ENCODE measurements around the gene SACM1L. TPM values are rescaled to one million over a fixed set of nuclear protein-coding genes. Genes with fewer than 3 reads are reported as not detected.

SACM1L gene, protein sequence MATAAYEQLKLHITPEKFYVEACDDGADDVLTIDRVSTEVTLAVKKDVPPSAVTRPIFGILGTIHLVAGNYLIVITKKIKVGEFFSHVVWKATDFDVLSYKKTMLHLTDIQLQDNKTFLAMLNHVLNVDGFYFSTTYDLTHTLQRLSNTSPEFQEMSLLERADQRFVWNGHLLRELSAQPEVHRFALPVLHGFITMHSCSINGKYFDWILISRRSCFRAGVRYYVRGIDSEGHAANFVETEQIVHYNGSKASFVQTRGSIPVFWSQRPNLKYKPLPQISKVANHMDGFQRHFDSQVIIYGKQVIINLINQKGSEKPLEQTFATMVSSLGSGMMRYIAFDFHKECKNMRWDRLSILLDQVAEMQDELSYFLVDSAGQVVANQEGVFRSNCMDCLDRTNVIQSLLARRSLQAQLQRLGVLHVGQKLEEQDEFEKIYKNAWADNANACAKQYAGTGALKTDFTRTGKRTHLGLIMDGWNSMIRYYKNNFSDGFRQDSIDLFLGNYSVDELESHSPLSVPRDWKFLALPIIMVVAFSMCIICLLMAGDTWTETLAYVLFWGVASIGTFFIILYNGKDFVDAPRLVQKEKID
- total RNA-seq (2021; fragmentation: NEBNext Ultra II Directional; extraction: Animal tissue kit (Norgen Biotek cat#: 25700)) (59.7 and 61.0 TPM in 2 replicates), polyA plus RNA-seq (2011; rRNA removed) (12.6 and 20.1 TPM in 2 replicates), polyA minus RNA-seq (2011; rRNA and poly(A)+ RNA removed) (37.4 and 48.7 TPM in 2 replicates)
- polyA plus RNA-seq (2011; cell fraction: cytosol; rRNA removed) = 26.3 TPM
- polyA plus RNA-seq (2011; cell fraction: nucleus; rRNA removed) = 19.6 TPM
- 32.3 to 54.1 TPM (median 35.9 TPM) in 4 replicates for polyA plus RNA-seq (2012, experiment 1 of 2)
- 2.9 TPM for polyA plus RNA-seq (2012, experiment 2 of 2)
- polyA plus RNA-seq (2013, experiment 1 of 2) = 35.0 TPM
- polyA plus RNA-seq (2013, experiment 2 of 2) = 32.1 TPM
- 49.0 TPM for polyA minus RNA-seq (2011; cell fraction: cytosol; rRNA and poly(A)+ RNA removed)
- polyA minus RNA-seq (2011; cell fraction: nucleus; rRNA and poly(A)+ RNA removed) = 59.5 TPM
- long read RNA-seq, experiment 1, transcript SACM1L-201 (20 exons, 3,723 nt) = major isoform, 8 of 55 reads
- long read RNA-seq, experiment 1, partial matches to known transcripts = 18 of 55 reads
- long read RNA-seq, experiment 1, other reads (novel, unspliced or antisense) = 25 of 55 reads
- long read RNA-seq, experiment 2, transcript SACM1L-201 (20 exons, 3,723 nt) = major isoform, 36 of 45 reads
- long read RNA-seq, experiment 2, partial matches to known transcripts = 4 of 45 reads
- long read RNA-seq, experiment 2, other reads (novel, unspliced or antisense) = 3 of 45 reads

DNA sequence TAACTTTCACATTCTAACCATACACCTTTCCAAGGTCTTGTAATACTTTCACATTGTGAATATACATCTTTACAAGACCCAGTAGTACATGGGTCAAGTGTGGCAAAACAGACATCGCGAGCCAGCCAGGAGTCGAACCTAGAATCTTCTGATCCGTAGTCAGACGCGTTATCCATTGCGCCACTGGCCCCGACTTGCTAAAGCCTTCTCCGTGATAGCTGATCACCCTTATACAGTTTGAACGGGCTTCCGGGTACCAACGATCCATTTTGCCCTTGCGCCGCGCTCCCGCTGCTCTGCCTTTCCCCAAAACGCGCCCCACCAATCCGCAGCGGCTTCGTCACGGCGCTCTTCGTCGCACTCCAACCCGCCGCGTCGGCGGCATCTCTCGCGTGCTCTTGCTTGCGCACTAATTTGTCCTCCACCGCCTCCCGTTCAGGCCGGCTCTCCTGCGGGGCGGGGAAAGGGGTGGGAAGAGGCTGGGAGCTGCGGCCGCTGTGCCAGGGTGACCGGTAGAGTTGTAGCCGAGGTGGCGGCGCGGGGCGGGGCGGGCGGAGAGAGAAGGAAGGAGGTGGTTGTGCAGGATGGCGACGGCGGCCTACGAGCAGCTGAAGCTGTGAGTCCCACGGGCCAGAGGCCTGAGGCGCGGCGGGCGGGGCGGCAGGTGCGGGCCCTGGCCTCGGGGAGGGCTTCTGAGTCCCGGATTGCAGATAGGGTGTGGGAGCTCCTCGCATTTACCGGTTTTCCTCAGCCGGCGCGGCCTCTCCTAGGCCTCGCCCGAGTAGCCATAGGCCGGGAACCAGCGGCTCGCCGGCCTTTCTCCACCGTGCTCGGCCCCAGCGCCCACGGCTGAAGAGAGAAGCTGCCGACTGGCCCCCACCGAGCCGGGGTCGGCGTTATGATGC is at the start of gene SACM1L:
TSS of gene SACM1L (plus strand) at position 515 of the 905 bp plus-strand sequence. CDS start at position 585, 70 bp downstream.
- no peak within 1 kb of the TSS for H4K91ac ChIP-seq (replicated peaks; ENCODE audit: insufficient read length, low read length)
- no peak within 1 kb of the TSS for H2BK20ac ChIP-seq (ENCODE audit: low read length)
- POLR2A ChIA-PET (ENCODE audit: partially characterized antibody) = interaction anchor here (0.5 to 8.5 kb wide), 10 partner anchors 11 to 157 kb away, joined by 3 to 88 read pairs (median 4); no protein-coding TSS in a partner anchor
- H3K27ac ChIP-seq (ENCODE audit: low read depth, low read length) = peak within 1 kb of the TSS; percentile 81
- no peak within 1 kb of the TSS for H3K14ac ChIP-seq (ENCODE audit: insufficient read length)
- H3K79me2 ChIP-seq (ENCODE audit: control insufficient read depth in 1 of 2, insufficient read depth in 2 of 2, low read length in 2 of 2) = peaks cover 28 to 47% of the 10 kb centered on the region in 2 experiments
- FAIRE-seq (peak; percentile 65), DNase-seq (ENCODE audit: low read depth in 1 of 2, low spot score in 2 of 2) (peak; percentile 97 to 98)
- H3K56ac ChIP-seq (replicated peaks; ENCODE audit: insufficient read length, low read depth, low read length) = peak within 1 kb of the TSS; percentile 71
- no peak within 1 kb of the TSS for H3K23ac ChIP-seq (ENCODE audit: insufficient read length)
- H4K5ac ChIP-seq (ENCODE audit: insufficient read length, low read depth, low read length) = peak within 1 kb of the TSS; percentile 63
- H2BK12ac ChIP-seq (ENCODE audit: low read depth, low read length) = no peak within 1 kb of the TSS
- H3K79me1 ChIP-seq (ENCODE audit: low read depth, low read length) = peaks cover 1% of the 10 kb centered on the region
- peak within 1 kb of the TSS; percentile 68; the same call in 1 of the 2 replicates for H3K18ac ChIP-seq (ENCODE audit: extremely low read depth, low read length)
- H3K23me2 ChIP-seq (ENCODE audit: low read depth, low read length) = peaks cover 14% of the 10 kb centered on the region
- H3K4ac ChIP-seq (replicated peaks; ENCODE audit: insufficient read length, low read depth, low read length) = peak within 1 kb of the TSS; percentile 62
- peak within 1 kb of the TSS; percentile 78 to 94 for H3K4me2 ChIP-seq (ENCODE audit: insufficient read depth in 1 of 2, low read depth in 2 of 2, low read length in 2 of 2)
- no peak within 1 kb of the TSS for H2AK5ac ChIP-seq (ENCODE audit: low read depth, low read length)
- WGBS, 2 experiments (ENCODE audit: extremely low coverage in 1 of 2, insufficient coverage in 1 of 2, insufficient read length in 1 of 2, insufficient replicate concordance in 2 of 2, low coverage in 1 of 2, low lambda C conversion rate in 2 of 2, missing lambda C conversion rate in 1 of 2) = 1% methylated on average over 50 of the region's 81 CpGs; no CpG with 5 or more reads in 1 of the 2 experiments
- H2BK5ac ChIP-seq (ENCODE audit: low read depth, low read length) = peak within 1 kb of the TSS; percentile 68; the same call in 1 of the 2 replicates
- H2BK120ac ChIP-seq (replicated peaks; ENCODE audit: low read depth, low read length) = peak within 1 kb of the TSS; percentile 37
- H3K36me3 ChIP-seq (ENCODE audit: control insufficient read depth in 2 of 4, insufficient read depth in 4 of 4, low read length in 3 of 4) = peaks cover 0 to 6% (median 1%) of the 10 kb centered on the region in 4 experiments; a peak in 2 of 8 replicates
- peak within 1 kb of the TSS; percentile 55; the same call in 1 of the 2 replicates for H2AFZ ChIP-seq (ENCODE audit: low read length)
- H3K4me3 ChIP-seq (ENCODE audit: extremely low read depth in 1 of 4, insufficient read depth in 2 of 4, low read depth in 3 of 4, low read length in 4 of 4) = peak within 1 kb of the TSS; percentile 61 to 87 (median 80)
- CTCF ChIA-PET (ENCODE audit: partially characterized antibody) = interaction anchor here (0.8 to 1.6 kb wide), 4 partner anchors 29 to 478 kb away, joined by 3 to 11 read pairs (median 4); no protein-coding TSS in a partner anchor
- H3K9me3 ChIP-seq (ENCODE audit: insufficient read depth in 2 of 2, low read depth in 1 of 2, low read length in 1 of 2) = no peaks in the 10 kb centered on the region
- peaks cover 9 to 20% (median 10%) of the 10 kb centered on the region in 4 experiments; a peak in 6 of 7 replicates for H3K4me1 ChIP-seq (replicated peaks in 1 of 4; ENCODE audit: control insufficient read depth in 3 of 4, insufficient read depth in 4 of 4, low read length in 3 of 4)
- 0 out of 2 replicates have a peak within 1 kb of the TSS, but pooled peaks have one; percentile 33 for H2BK15ac ChIP-seq (ENCODE audit: low read length)
- no peaks in the 10 kb centered on the region for H3K27me3 ChIP-seq (replicated peaks in 1 of 4; ENCODE audit: control insufficient read depth in 3 of 4, extremely low read depth in 1 of 4, insufficient read depth in 3 of 4, low read length in 3 of 4)
- H4K20me1 ChIP-seq (replicated peaks in 1 of 2; ENCODE audit: control insufficient read depth in 1 of 2, insufficient read depth in 2 of 2, low read length in 2 of 2) = peaks cover 0 to 8% of the 10 kb centered on the region in 2 experiments
- peak within 1 kb of the TSS; percentile 76 to 94 (median 84) for H3K9ac ChIP-seq (replicated peaks in 1 of 4; ENCODE audit: extremely low read depth in 1 of 4, low read depth in 3 of 4, low read length in 3 of 4)
- H4K8ac ChIP-seq (ENCODE audit: extremely low read depth, insufficient read depth, low read length) = peak within 1 kb of the TSS; percentile 79; the same call in 1 of the 2 replicates
- TF ChIP-seq HDAC2 (IDR thresholded peaks at IDR 0.05; ENCODE audit: borderline replicate concordance in 1 of 2, low read depth in 2 of 2, low read length in 2 of 2) (peak in 1 of 2 experiments; percentile 82; a peak in 1 of 4 replicates), SP2 (IDR thresholded peaks at IDR 0.05; ENCODE audit: low read length) (no peak), BACH1 (IDR thresholded peaks at IDR 0.05; ENCODE audit: low read length) (no peak), GABPA (IDR thresholded peaks at IDR 0.05; ENCODE audit: borderline replicate concordance, insufficient read depth, low read length) (no peak)

Measured in H1 (cell line).